G401 (cell line): ENCODE measurements around the gene TFCP2. TPM values are rescaled to one million over a fixed set of nuclear protein-coding genes. Genes with fewer than 3 reads are reported as not detected.
A peak's percentile ranks its signal among the peaks of the same experiment; 100 is the strongest.

Experiments used
- DNase-seq: peaks from one replicate; pipeline ENCODE4 v3.0.0-alpha.2; 2015; ENCODE audit warnings: low spot score
- in situ Hi-C: cut with HindIII; loops from 2 replicates; pipeline ENCODE4 v1.10.0; 2016; ENCODE audit warnings: low sequenced_read_pairs, mixed read lengths
- total RNA-seq: library from RNA; depleted of rRNA; stranded (reverse); fragments of >200 nt; shearing (Covaris generic); gene quantifications from 2 replicates; pipeline ENCODE4 v1.2.3, GENCODE V29; 2014

The TFCP2 gene
- total RNA-seq, 1 experiment from 2014 or later = 46.8 TPM

GRCh38 chr12:51163795-51164194, 9.1 kb downstream of the TFCP2 start:
- DNase-seq = no peak
- in situ Hi-C loops = no loop called here

- no peak for DNase-seq
- in situ Hi-C loops = no loop called here
These were observed 10.7 kb downstream of the TFCP2 start for GRCh38 chr12:51162217-51162616.

- in situ Hi-C loops = no loop called here
- no peak for DNase-seq
These were observed 12.0 kb downstream of the TFCP2 start for GRCh38 chr12:51160814-51161459.

GRCh38 chr12:51156245-51156765, 16.6 kb downstream of the TFCP2 start:
- in situ Hi-C loops = no loop called here
- no peak for DNase-seq

GRCh38 chr12:51152953-51153352, 20.0 kb downstream of the TFCP2 start:
- in situ Hi-C loops = no loop called here
- DNase-seq = no peak

- DNase-seq = no peak
- in situ Hi-C loops = no loop called here
These were observed 22.2 kb downstream of the TFCP2 start for GRCh38 chr12:51150777-51151176.

- in situ Hi-C loops = no loop called here
- no peak for DNase-seq
These were observed 25.6 kb downstream of the TFCP2 start for GRCh38 chr12:51147309-51147708.

- no peak for DNase-seq
- in situ Hi-C loops = no loop called here
These were observed 33.6 kb downstream of the TFCP2 start for GRCh38 chr12:51139292-51139844.

GRCh38 chr12:51132693-51133092, 40.2 kb downstream of the TFCP2 start:
- DNase-seq = no peak
- in situ Hi-C loops = no loop called here

- in situ Hi-C loops = no loop called here
- DNase-seq = no peak
These were observed 41.0 kb downstream of the TFCP2 start for GRCh38 chr12:51131745-51132521.

- in situ Hi-C loops = no loop called here
- DNase-seq = no peak
These were observed 44.0 kb downstream of the TFCP2 start for GRCh38 chr12:51128919-51129318.

GRCh38 chr12:51127050-51127729, 45.7 kb downstream of the TFCP2 start:
- in situ Hi-C loops = no loop called here
- DNase-seq = no peak

- in situ Hi-C loops = no loop called here
- no peak for DNase-seq
These were observed 46.6 kb downstream of the TFCP2 start for GRCh38 chr12:51126297-51126696.

GRCh38 chr12:51124504-51124903, 48.4 kb downstream of the TFCP2 start:
- in situ Hi-C loops = no loop called here
- DNase-seq = peak; percentile 85

- in situ Hi-C loops = no loop called here
- no peak for DNase-seq
These were observed 50.1 kb downstream of the TFCP2 start for GRCh38 chr12:51122844-51123243.

- no peak for DNase-seq
- in situ Hi-C loops = no loop called here
These were observed 54.2 kb downstream of the TFCP2 start for GRCh38 chr12:51118706-51119105.

- in situ Hi-C loops = no loop called here
These were observed 57.4 kb downstream of the TFCP2 start for GRCh38 chr12:51115533-51115932.

GRCh38 chr12:51108136-51108535, 64.8 kb downstream of the TFCP2 start:
- no peak for DNase-seq
- in situ Hi-C loops = no loop called here

More at GRCh38 chr12:51115533-51115932, 57.4 kb downstream of the TFCP2 start:
- DNase-seq = no peak

GRCh38 chr12:51103977-51104376, 69.0 kb downstream of the TFCP2 start:
- in situ Hi-C loops = no loop called here
- DNase-seq = no peak

GRCh38 chr12:51098611-51099010, 74.3 kb downstream of the TFCP2 start:
- DNase-seq = no peak
- in situ Hi-C loops = no loop called here
